SK-N-SH (cell line): ENCODE data around the gene CACNA1D. TPM values are rescaled to one million over a fixed set of nuclear protein-coding genes. Genes with fewer than 3 reads are reported as not detected.

ENCODE experiments used
- CTCF ChIA-PET: fragments of 300-600, 350-600 bp; formaldehyde crosslinking; extraction: SDS; loops from one replicate; lab custom pipeline; 2021; lab: Yijun Ruan, JAX
- POLR2A ChIA-PET: fragments of 350-600 bp; sonication (Branson Sonifier 250); formaldehyde crosslinking; extraction: SDS; loops from one replicate; lab custom pipeline; 2020; ENCODE audit warnings: antibody characterized with exemption, inconsistent platforms; lab: Yijun Ruan, JAX
- DNase-seq: peaks from one replicate; pipeline ENCODE4 v3.0.0; 2012
- H2AFZ ChIP-seq: fragments of 200-600 bp; sonication (generic); 2 replicates; pipeline ENCODE4 v1.8.1; 2016; ENCODE audit warnings: antibody characterized with exemption, mild to moderate bottlenecking, low read depth
- H3F3A ChIP-seq: fragments of 200-600 bp; sonication (generic); replicated peaks from 2 replicates; pipeline ENCODE3; 2016; ENCODE audit warnings: antibody characterized with exemption, mild to moderate bottlenecking; ENCODE audit not compliant: insufficient read depth
- H3K27ac ChIP-seq, 2 experiments: fragments of 200-500 bp in 1 of 2; fragments of 200-600 bp in 1 of 2; sonication (Bioruptor generic) in 1 of 2; sonication (generic), shearing (Covaris generic) in 1 of 2; 2 replicates each; pipeline versions ENCODE4 v1.5.1 to v1.6.1; 2014 to 2016; ENCODE audit warnings: low read depth in 2 of 2, inconsistent platforms in 1 of 2, low read length in 1 of 2, mild to moderate bottlenecking in 1 of 2, mixed read lengths in 1 of 2
- H3K27me3 ChIP-seq: fragments of 200-600 bp; sonication (generic), shearing (Covaris generic); 2 replicates; pipeline ENCODE4 v1.6.1; 2016; ENCODE audit warnings: mixed run types; ENCODE audit not compliant: insufficient read depth
- H3K36me3 ChIP-seq, 2 experiments: fragments of 200-500 bp in 1 of 2; fragments of 200-600 bp in 1 of 2; sonication (Bioruptor generic) in 1 of 2; sonication (generic) in 1 of 2; replicated peaks in 1 of 2; 2 replicates each; pipeline versions ENCODE3 to v1.5.1; 2014 to 2016; ENCODE audit warnings: low read length in 1 of 2, mild to moderate bottlenecking in 1 of 2; ENCODE audit not compliant: insufficient read depth in 2 of 2, control insufficient read depth in 1 of 2
- H3K4me1 ChIP-seq, 2 experiments: fragments of 200-500 bp in 1 of 2; fragments of 200-600 bp in 1 of 2; sonication (Bioruptor generic) in 1 of 2; sonication (generic), shearing (Covaris generic) in 1 of 2; 2 replicates each; pipeline versions ENCODE4 v1.5.1 to v1.6.1; 2014 to 2016; ENCODE audit warnings: low read depth in 1 of 2, low read length in 1 of 2, mixed run types in 1 of 2; ENCODE audit not compliant: insufficient read depth in 2 of 2, control insufficient read depth in 1 of 2
- H3K4me2 ChIP-seq: fragments of 200-600 bp; sonication (generic), shearing (Covaris generic); 2 replicates; pipeline ENCODE4 v1.6.1; 2017; ENCODE audit warnings: mixed run types
- H3K4me3 ChIP-seq, 2 experiments: fragments of 200-500 bp in 1 of 2; fragments of 200-600 bp in 1 of 2; sonication (Bioruptor generic) in 1 of 2; sonication (generic), shearing (Covaris generic) in 1 of 2; 2 replicates each; pipeline versions ENCODE4 v1.5.1 to v1.8.1; 2014 to 2016; ENCODE audit warnings: low read depth in 2 of 2, inconsistent platforms in 1 of 2, low read length in 1 of 2, mild to moderate bottlenecking in 1 of 2, mixed read lengths in 1 of 2, moderate library complexity in 1 of 2
- H3K79me2 ChIP-seq: fragments of 200-600 bp; sonication (generic); 2 replicates; pipeline ENCODE4 v1.8.1; 2017; ENCODE audit warnings: mild to moderate bottlenecking; ENCODE audit not compliant: insufficient read depth
- H3K9ac ChIP-seq: fragments of 200-600 bp; sonication (generic); 2 replicates; pipeline ENCODE4 v1.6.1; 2017; ENCODE audit warnings: mixed run types
- H3K9me2 ChIP-seq: fragments of 200-600 bp; sonication (generic); 2 replicates; pipeline ENCODE4 v1.6.1; 2017; ENCODE audit warnings: mixed run types
- H3K9me3 ChIP-seq: fragments of 200-600 bp; sonication (generic); 2 replicates; pipeline ENCODE4 v1.6.1; 2017; ENCODE audit warnings: mixed run types, mild to moderate bottlenecking, moderate library complexity
- H4K20me1 ChIP-seq: fragments of 200-600 bp; sonication (generic); 2 replicates; pipeline ENCODE4 v1.6.1; 2017; ENCODE audit warnings: mild to moderate bottlenecking, mixed run types; ENCODE audit not compliant: insufficient read depth
- CHD2 ChIP-seq: fragments of 150-350 bp; IDR thresholded peaks from 2 replicates; pipeline ENCODE4 v1.6.1; 2018; ENCODE audit warnings: low read length; ENCODE audit not compliant: partially characterized antibody
- CTCF ChIP-seq: fragments of 200-600 bp; sonication (generic); IDR thresholded peaks from 2 replicates; pipeline ENCODE4 v1.6.1; 2017; ENCODE audit warnings: antibody characterized with exemption, mild to moderate bottlenecking, moderate library complexity
- EZH2phosphoT487 ChIP-seq: fragments of 200-600 bp; sonication (generic); IDR thresholded peaks from 2 replicates; pipeline ENCODE4 v1.6.1; 2017; ENCODE audit warnings: low read depth, mixed run types, mild to moderate bottlenecking, antibody characterized with exemption, moderate library complexity, borderline replicate concordance
- FOXM1 ChIP-seq: IDR thresholded peaks from 2 replicates; pipeline ENCODE4 v1.4.0; 2012; ENCODE audit warnings: low read depth, mild to moderate bottlenecking
- GATA2 ChIP-seq: sonication (generic); formaldehyde crosslinking; IDR thresholded peaks from 2 replicates; pipeline ENCODE4 v1.5.0; 2020; ENCODE audit warnings: mild to moderate bottlenecking, missing genetic modification reagents
- IRF3 ChIP-seq: fragments of 150-350 bp; IDR thresholded peaks from 2 replicates; pipeline ENCODE4 v1.6.1; 2016; ENCODE audit warnings: mild to moderate bottlenecking, low read depth, low read length
- MXI1 ChIP-seq: IDR thresholded peaks from 2 replicates; pipeline ENCODE4 v1.6.1; 2012; ENCODE audit warnings: mild to moderate bottlenecking, low read depth, low read length, improper control_type of control experiment
- POLR2AphosphoS5 ChIP-seq: IDR thresholded peaks from 2 replicates; pipeline ENCODE4 v1.6.1; 2012; ENCODE audit warnings: low read depth, low read length
- RCOR1 ChIP-seq: fragments of 150-350 bp; IDR thresholded peaks from 2 replicates; pipeline ENCODE4 v1.6.1; 2017; ENCODE audit warnings: antibody characterized with exemption, low read length
- TCF12 ChIP-seq: IDR thresholded peaks from 2 replicates; pipeline ENCODE4 v1.4.0; 2012
- TEAD4 ChIP-seq: IDR thresholded peaks from 2 replicates; pipeline ENCODE4 v1.4.0; 2012; ENCODE audit warnings: mild to moderate bottlenecking, borderline replicate concordance; ENCODE audit not compliant: insufficient read depth
- USF1 ChIP-seq: IDR thresholded peaks from 2 replicates; pipeline ENCODE4 v1.4.0; 2012; ENCODE audit warnings: low read depth, borderline replicate concordance
- USF2 ChIP-seq: fragments of 150-350 bp; IDR thresholded peaks from 2 replicates; pipeline ENCODE4 v1.6.1; 2017; ENCODE audit warnings: antibody characterized with exemption, low read length, low read depth, borderline replicate concordance
- YY1 ChIP-seq: IDR thresholded peaks from 2 replicates; pipeline ENCODE4 v1.4.0; 2012; ENCODE audit warnings: low read depth, mild to moderate bottlenecking
- ZBTB33 ChIP-seq: IDR thresholded peaks from 2 replicates; pipeline ENCODE4 v1.4.0; 2012; ENCODE audit warnings: low read depth, borderline replicate concordance
- WGBS: methylation state at CpG from one replicate; pipeline ENCODE4 v1.1.6; 2017; ENCODE audit warnings: low lambda C conversion rate; 5-methylcytosine and 5-hydroxymethylcytosine counted together
- polyA plus RNA-seq, 3 experiments: library from polyadenylated mRNA; depleted of rRNA; stranded (reverse); fragments of >200 nt; gene quantifications; 2 replicates each; pipeline ENCODE4 v1.2.3, GENCODE V29; 2012

The CACNA1D gene
- polyA plus RNA-seq, 1 of the 3 experiments (the other 2 are of a cell fraction) = 0.12 TPM

GRCh38 chr3:53503195-53503594 is 8.8 kb downstream of the CACNA1D start:
- ChIA-PET POLR2A (no interaction called here), CTCF (interaction anchor here (1.2 kb wide), 2 partner anchors 168 to 207 kb away, joined by 3 to 4 read pairs; no protein-coding TSS in a partner anchor)
- Histone ChIP-seq H3K4me3 (no peak overlapping the region), H3K9me2 (no peaks in the 10 kb centered on the region), H3K4me2 (no peak overlapping the region), H3K36me3 (no peaks in the 10 kb centered on the region), H3K4me1 (peaks cover 0 to 12% of the 10 kb centered on the region in 2 experiments; a peak in 1 of 4 replicates), H2AFZ (no peak overlapping the region), H3K9me3 (no peaks in the 10 kb centered on the region), H3K79me2 (no peaks in the 10 kb centered on the region), H3F3A (no peaks in the 10 kb centered on the region), H3K9ac (no peak overlapping the region), H3K27ac (no peak overlapping the region), H3K27me3 (peaks cover 4% of the 10 kb centered on the region; the same call in 1 of the 2 replicates), H4K20me1 (no peaks in the 10 kb centered on the region)
- 68% methylated on average over 5 of the region's 5 CpGs for WGBS
- no peak for DNase-seq
- TF ChIP-seq GATA2 = no peak
- TF ChIP-seq RCOR1 = no peak
- TF ChIP-seq ZBTB33 = no peak
- TF ChIP-seq, all 33 proteins: peak for 0

- Histone ChIP-seq H3K27ac (no peak overlapping the region), H3K4me1 (peaks cover 0 to 3% of the 10 kb centered on the region in 2 experiments; a peak in 1 of 4 replicates), H2AFZ (no peak overlapping the region), H3K9me3 (no peaks in the 10 kb centered on the region), H3K9me2 (no peaks in the 10 kb centered on the region), H3K36me3 (no peaks in the 10 kb centered on the region), H3K4me2 (no peak overlapping the region), H3K4me3 (no peak overlapping the region), H3F3A (no peaks in the 10 kb centered on the region), H3K79me2 (no peaks in the 10 kb centered on the region), H3K9ac (no peak overlapping the region), H4K20me1 (no peaks in the 10 kb centered on the region), H3K27me3 (peaks cover 11% of the 10 kb centered on the region; the same call in 1 of the 2 replicates)
- POLR2A ChIA-PET = no interaction called here
- WGBS = 41% methylated on average over 4 of the region's 4 CpGs
- no peak for DNase-seq
- CTCF ChIA-PET = no interaction called here
- no peak for TF ChIP-seq USF1
- TF ChIP-seq TCF12 = no peak
- no peak for TF ChIP-seq TEAD4
- no peak for TF ChIP-seq FOXM1
- TF ChIP-seq USF2 = no peak
- no peak for TF ChIP-seq POLR2AphosphoS5
- TF ChIP-seq CHD2 = no peak
- TF ChIP-seq EZH2phosphoT487 = no peak
- no peak for TF ChIP-seq MXI1
- TF ChIP-seq CTCF = no peak
- no peak for TF ChIP-seq IRF3
- no peak for TF ChIP-seq YY1
These were observed 11.8 kb downstream of the CACNA1D start for GRCh38 chr3:53506110-53506762.
